HG03135 (cell line): ENCODE measurements around the gene TMEM176B.

ENCODE experiments used
- ATAC-seq: cut with Tn5 transposase; IDR thresholded peaks from one replicate; pipeline ENCODE4 v1.9.1; 2021; ENCODE audit warnings: mild to moderate bottlenecking, moderate library complexity; ENCODE audit not compliant: unreplicated experiment

TMEM176B gene

DNA sequence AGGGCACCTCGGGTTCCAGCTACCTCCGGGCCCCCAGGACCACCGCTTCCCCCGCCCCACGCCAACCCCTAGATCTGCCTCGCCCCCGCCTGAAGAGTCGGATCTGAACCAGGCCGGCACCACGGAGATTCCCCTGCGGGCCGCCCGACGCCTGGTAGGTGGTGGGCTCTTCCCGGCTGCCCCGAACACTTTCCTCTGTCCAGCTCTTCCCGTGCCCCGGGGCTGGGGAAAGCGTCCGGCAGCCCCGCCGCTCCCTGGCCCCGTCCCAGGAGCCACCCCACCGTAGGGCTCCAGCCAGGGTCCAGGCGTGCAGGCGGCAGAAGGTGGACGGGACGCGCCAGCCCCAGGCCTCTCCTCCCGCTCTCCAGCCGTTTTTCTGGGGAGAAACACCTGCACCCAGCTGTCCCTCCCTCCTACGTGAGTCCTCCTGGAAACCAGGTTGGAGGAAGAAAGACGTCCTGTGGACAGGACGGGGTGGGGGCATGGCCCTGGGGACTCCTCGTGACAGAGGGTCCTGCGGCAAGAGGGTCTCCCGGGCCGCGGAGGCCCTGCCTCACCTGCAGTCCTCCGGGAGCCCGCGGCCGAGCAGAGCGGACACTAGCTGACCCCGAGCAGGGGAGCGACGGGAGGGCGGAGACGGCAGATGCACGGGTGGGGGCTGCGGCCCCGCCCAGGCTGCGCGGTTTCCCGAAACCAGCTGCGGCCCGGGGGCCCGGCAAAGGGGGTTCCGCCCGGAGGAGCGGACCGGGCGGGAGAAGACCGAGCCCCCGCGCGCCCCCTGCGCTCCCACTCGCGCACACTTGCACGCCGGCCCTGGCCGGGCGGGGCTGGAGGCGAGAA, at the start of gene TMEM176B:
TSS of gene TMEM176B (minus strand) at position 624 of the 840 bp plus-strand sequence. CDS start 3,795 bp downstream, outside the sequence.
- ATAC-seq = no peak

GRCh38 chr7:150849204-150849775, 49.1 kb upstream of the TMEM176B start:
- ATAC-seq = no peak

DNA sequence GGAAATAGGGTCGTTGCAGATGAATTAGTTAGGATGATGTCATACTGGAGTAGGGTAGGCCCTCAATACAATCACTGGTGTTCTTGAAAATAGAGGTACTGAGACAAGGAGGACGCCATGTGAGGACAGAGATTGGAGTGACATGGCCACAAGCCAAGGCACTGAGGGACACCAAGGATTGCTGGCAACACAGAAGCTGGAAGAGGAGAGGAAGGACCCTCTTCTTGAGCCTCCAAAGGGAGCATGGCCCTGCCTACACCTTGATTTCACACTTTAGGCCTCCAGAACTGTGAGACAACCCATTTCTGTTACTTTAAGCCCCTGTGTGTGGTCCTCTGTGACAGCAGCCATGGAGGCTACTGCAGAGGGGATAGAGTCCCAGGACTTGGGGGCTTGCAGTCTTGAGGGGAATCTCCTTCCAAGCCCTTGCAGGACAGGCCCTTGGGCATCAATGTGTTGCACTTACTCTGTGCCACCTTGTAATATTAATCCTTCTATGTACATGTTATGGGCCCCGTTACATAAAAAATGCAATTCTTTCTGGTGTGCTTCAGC, 48.5 kb upstream of the TMEM176B start:
- ATAC-seq = no peak

DNA sequence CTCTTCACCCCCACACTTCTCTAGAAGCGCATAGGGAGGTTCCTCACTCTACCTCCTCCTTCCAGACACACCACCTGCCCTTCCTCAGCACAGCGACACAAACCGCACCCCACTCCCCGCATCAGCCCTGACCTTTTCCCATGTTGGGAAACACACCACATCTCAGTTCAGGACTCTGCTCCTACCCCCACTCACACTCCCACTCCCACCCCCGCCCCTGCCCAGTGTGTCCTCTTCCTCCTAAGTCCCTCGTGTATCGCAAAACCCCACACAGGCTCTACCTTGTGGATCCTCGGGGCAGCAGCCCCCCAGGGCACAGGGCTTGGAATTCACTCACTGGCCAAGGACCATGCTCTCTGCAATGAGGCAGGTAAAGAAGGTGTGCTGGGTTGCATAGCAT, 47.9 kb upstream of the TMEM176B start:
- no peak for ATAC-seq

- no peak for ATAC-seq
These were observed 47.4 kb upstream of the TMEM176B start for GRCh38 chr7:150847536-150847935.

- no peak for ATAC-seq
These were observed 46.3 kb upstream of the TMEM176B start for GRCh38 chr7:150846291-150847115.

GRCh38 chr7:150845421-150845861, 45.3 kb upstream of the TMEM176B start:
- ATAC-seq = no peak

GRCh38 chr7:150842716-150843115, 42.6 kb upstream of the TMEM176B start:
- ATAC-seq = no peak

DNA sequence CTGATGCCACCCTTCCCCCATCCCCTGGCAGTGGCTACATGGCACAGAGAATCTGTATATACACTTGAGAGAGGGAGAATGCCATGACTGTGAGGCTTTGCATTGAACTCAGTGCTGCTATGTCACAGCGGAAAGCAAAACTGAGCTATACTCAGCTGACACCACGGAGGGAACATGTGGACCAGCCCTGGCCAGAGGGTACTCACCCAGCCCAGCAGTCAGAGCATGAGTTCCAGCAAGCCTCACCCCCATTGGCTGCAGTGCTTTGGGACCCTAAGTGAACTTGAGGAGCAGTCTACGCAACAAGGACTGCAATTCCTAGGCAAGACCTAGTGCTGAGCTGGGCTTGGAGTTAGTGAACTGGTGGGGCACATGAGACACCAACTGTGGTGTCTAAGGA, 41.9 kb upstream of the TMEM176B start:
- no peak for ATAC-seq

DNA sequence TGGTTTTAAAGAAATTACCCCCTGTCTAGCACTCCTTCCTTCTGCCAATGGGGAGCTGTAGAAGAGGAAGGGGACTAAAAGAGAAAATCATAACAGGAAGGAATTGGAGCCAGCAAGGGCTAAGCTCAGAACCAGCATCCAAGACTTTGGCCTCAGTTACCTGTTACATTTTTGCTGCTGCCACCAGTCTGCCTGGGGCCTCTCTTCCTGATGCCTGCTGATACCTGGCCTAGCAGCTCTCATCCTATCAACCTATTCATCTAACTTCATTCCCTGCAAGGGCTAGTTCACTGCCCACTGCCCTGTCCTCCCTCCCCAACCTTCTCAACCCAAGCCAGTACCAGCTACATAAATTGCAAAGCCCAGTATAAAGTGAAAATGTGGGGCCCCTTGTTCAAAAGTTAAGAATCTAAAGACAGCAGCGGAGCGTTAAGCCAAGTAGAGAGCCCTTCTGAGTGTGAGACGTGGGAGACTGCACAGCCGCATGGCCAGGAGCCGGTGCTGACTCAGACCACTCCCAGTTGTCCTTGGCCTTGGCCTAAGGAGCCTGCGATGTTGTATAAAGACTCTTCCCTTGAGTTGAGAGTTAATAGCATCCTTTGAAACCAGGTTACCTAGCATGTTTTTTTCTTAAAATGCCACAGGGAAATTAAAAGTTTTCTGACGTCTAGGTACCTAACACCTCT, 38.9 kb upstream of the TMEM176B start:
- ATAC-seq = no peak

GRCh38 chr7:150835702-150836280, 35.6 kb upstream of the TMEM176B start:
- ATAC-seq = no peak

- no peak for ATAC-seq
These were observed 34.9 kb upstream of the TMEM176B start for GRCh38 chr7:150835019-150835418.

GRCh38 chr7:150831851-150832250, 31.7 kb upstream of the TMEM176B start:
- ATAC-seq = no peak

GRCh38 chr7:150830937-150831336, 30.8 kb upstream of the TMEM176B start:
- no peak for ATAC-seq

- no peak for ATAC-seq
These were observed 29.3 kb upstream of the TMEM176B start for GRCh38 chr7:150829426-150829825.

GRCh38 chr7:150828384-150828783, 28.2 kb upstream of the TMEM176B start:
- ATAC-seq = no peak

DNA sequence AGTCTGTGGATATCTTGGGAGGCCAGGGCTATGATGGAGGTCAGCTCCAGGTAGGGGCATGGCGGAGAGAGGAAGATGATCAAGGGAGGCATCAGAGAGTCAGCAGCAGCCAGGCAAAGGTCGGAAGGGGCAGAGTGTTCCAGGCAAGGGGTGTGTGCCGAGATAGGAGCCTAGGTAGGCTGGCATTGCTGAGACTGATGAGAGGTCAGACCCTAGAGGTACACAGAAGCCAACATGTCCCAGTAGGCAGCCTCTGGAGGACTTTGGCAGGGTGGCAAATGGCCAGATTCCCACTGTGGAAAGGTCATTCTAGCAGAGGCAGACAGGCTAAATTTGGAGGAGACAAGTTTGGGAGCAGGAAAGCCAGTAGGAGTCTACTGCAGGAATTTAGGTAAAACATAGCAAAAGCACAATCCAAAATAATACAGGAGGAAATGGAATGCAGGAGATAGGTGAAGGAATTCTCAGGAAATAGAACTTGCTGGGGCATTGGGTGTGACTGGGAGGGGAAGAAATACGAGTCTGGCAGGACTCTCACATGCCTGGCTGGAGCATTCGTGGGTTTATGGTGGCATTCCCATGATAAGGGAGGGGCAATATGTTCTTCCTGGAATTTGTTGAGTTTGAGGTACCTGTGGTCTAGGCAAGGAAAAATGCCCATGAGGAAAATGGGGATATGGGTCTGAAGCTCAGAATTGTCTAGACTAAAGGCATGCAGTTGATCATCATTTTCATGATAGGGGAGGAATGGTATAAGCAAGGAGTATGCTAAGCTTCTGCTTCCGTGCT, 26.1 kb upstream of the TMEM176B start:
- no peak for ATAC-seq

GRCh38 chr7:150824379-150825177, 24.4 kb upstream of the TMEM176B start:
- no peak for ATAC-seq
